ENCODE results near the gene DRAXIN.

GRCh38 chr1:11685210-11685752, 6.2 kb upstream of the DRAXIN start:
- no peak for TF ChIP-seq POLR2AphosphoS5 (IDR thresholded peaks at IDR 0.05; ENCODE audit: insufficient read depth, low read depth, low read length)
- no peak for TF ChIP-seq JUN (IDR thresholded peaks at IDR 0.05; ENCODE audit: borderline replicate concordance, insufficient read depth, insufficient read length, low read depth)
- no peak for TF ChIP-seq EZH2 (IDR thresholded peaks at IDR 0.05; ENCODE audit: borderline replicate concordance, low read depth, low read length, severe bottlenecking)
- no peak for TF ChIP-seq CTCF (IDR thresholded peaks at IDR 0.05; ENCODE audit: extremely low read depth in 1 of 2, insufficient read depth in 1 of 2, low read depth in 1 of 2, low read length in 2 of 2)
- no peak for TF ChIP-seq POLR2A (IDR thresholded peaks at IDR 0.05; ENCODE audit: low read depth, low read length)
